ENCODE results near the gene BMP15.

DNA sequence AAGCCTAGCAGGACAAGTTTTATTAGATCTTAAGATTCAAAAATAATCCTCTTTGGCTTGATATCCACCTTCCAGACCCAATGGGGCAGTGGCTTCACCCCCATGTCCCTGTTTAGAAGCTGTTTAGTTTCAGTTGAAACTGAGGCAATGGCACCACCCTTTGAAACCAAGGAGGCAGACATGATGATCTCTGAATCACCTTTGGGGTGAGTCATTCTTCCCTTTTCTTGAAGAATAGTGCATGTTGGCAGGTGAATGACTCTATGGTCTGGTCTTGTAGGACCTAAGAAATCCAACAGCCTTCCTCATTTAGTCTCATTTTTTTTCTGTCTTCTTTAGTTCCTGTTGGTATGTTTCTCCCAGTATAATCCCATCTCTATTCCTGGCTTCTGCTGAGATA is 29.5 kb upstream of the BMP15 start:
- TF ChIP-seq CTCF (IDR thresholded peaks at IDR 0.05) = no peak
- TF ChIP-seq EZH2 (IDR thresholded peaks at IDR 0.05; ENCODE audit: borderline replicate concordance, insufficient read depth, low read depth, low read length, poor library complexity, severe bottlenecking) = no peak
